ENCODE results near the gene KLF8. TPM values are rescaled to one million over a fixed set of nuclear protein-coding genes. Genes with fewer than 3 reads are reported as not detected.
A peak's percentile ranks its signal among the peaks of the same experiment; 100 is the strongest.
"Not testable (repeated sequence)": the region's sequence is repeated elsewhere in the genome, so short reads cannot be mapped to it uniquely, and the experiment has no call there.

Gene KLF8
- 1 to 10 TPM; 2.3 to 2.8 TPM for total RNA-seq

GRCh38 chrX:56232221-56233082, at the start of gene KLF8:
TSS of gene KLF8 (plus strand) at chrX:56232356. CDS start at chrX:56233335, 979 bp downstream.
- Histone ChIP-seq H3K27ac (peak within 1 kb of the TSS; percentile 2), H3K36me3 (no peaks in the 10 kb centered on the region), H3K4me3 (peak within 1 kb of the TSS; percentile 26), H3K9me3 (no peaks in the 10 kb centered on the region), H3K9ac (ENCODE audit: low read depth in 2 of 2, low read length in 2 of 2) (peak within 1 kb of the TSS; percentile 9 to 46), H3K4me1 (no peaks in the 10 kb centered on the region), H3K27me3 (no peaks in the 10 kb centered on the region)
- no peak for TF ChIP-seq CTCF (IDR thresholded peaks at IDR 0.05)
- peak; percentile 71 for DNase-seq
- intact Hi-C loops (cut with DNase I): no loop called here

- H3K36me3 ChIP-seq; H3K9me3 ChIP-seq; intact Hi-C loops (cut with DNase I); H3K4me1 ChIP-seq; H3K27ac ChIP-seq; H3K27me3 ChIP-seq; H3K4me3 ChIP-seq; H3K9ac ChIP-seq (ENCODE audit: low read depth in 2 of 2, low read length in 2 of 2); DNase-seq: not testable (repeated sequence)
Observed at GRCh38 chrX:56206945-56207344, 25.2 kb upstream of the KLF8 start.

GRCh38 chrX:56211701-56212100, 20.5 kb upstream of the KLF8 start:
- H3K9me3 ChIP-seq: no peaks in the 10 kb centered on the region
- no peak overlapping the region for H3K9ac ChIP-seq (ENCODE audit: low read depth in 2 of 2, low read length in 2 of 2)
- no peaks in the 10 kb centered on the region for H3K4me1 ChIP-seq
- no peak for TF ChIP-seq CTCF (IDR thresholded peaks at IDR 0.05)
- no peaks in the 10 kb centered on the region for H3K36me3 ChIP-seq
- intact Hi-C loops (cut with DNase I): no loop called here
- no peak overlapping the region for H3K27ac ChIP-seq
- no peaks in the 10 kb centered on the region for H3K27me3 ChIP-seq
- no peak overlapping the region for H3K4me3 ChIP-seq
- no peak for DNase-seq

- TF ChIP-seq CTCF (IDR thresholded peaks at IDR 0.05): no peak
- H3K9ac ChIP-seq (ENCODE audit: low read depth in 2 of 2, low read length in 2 of 2): no peak overlapping the region
- intact Hi-C loops (cut with DNase I): no loop called here
Observed at GRCh38 chrX:56216332-56216731, 15.8 kb upstream of the KLF8 start.

GRCh38 chrX:56219700-56220099, 12.5 kb upstream of the KLF8 start:
- no peak for TF ChIP-seq CTCF (IDR thresholded peaks at IDR 0.05)

More at GRCh38 chrX:56216332-56216731, 15.8 kb upstream of the KLF8 start:
- H3K9me3 ChIP-seq: no peaks in the 10 kb centered on the region
- H3K27ac ChIP-seq: no peak overlapping the region
- no peak for DNase-seq
- H3K4me1 ChIP-seq: no peaks in the 10 kb centered on the region
- no peak overlapping the region for H3K4me3 ChIP-seq
- H3K27me3 ChIP-seq: no peaks in the 10 kb centered on the region
- H3K36me3 ChIP-seq: no peaks in the 10 kb centered on the region

GRCh38 chrX:56221101-56221500, 11.1 kb upstream of the KLF8 start:
- H3K27ac ChIP-seq: no peak overlapping the region
- no peaks in the 10 kb centered on the region for H3K36me3 ChIP-seq
- H3K27me3 ChIP-seq: no peaks in the 10 kb centered on the region
- H3K4me3 ChIP-seq: no peak overlapping the region
- no peak for DNase-seq
- H3K4me1 ChIP-seq: no peaks in the 10 kb centered on the region
- intact Hi-C loops (cut with DNase I): no loop called here
- no peak for TF ChIP-seq CTCF (IDR thresholded peaks at IDR 0.05)
- no peak overlapping the region for H3K9ac ChIP-seq (ENCODE audit: low read depth in 2 of 2, low read length in 2 of 2)
- no peaks in the 10 kb centered on the region for H3K9me3 ChIP-seq

More at GRCh38 chrX:56219700-56220099, 12.5 kb upstream of the KLF8 start:
- intact Hi-C loops (cut with DNase I): no loop called here
- no peaks in the 10 kb centered on the region for H3K27me3 ChIP-seq
- no peaks in the 10 kb centered on the region for H3K4me1 ChIP-seq
- H3K9me3 ChIP-seq: no peaks in the 10 kb centered on the region
- no peak overlapping the region for H3K4me3 ChIP-seq
- H3K36me3 ChIP-seq: no peaks in the 10 kb centered on the region
- H3K27ac ChIP-seq: no peak overlapping the region
- DNase-seq: no peak
- no peak overlapping the region for H3K9ac ChIP-seq (ENCODE audit: low read depth in 2 of 2, low read length in 2 of 2)
